Heart left ventricle (tissue), 16 donors: Measurements from ENCODE around the gene GNPDA1. TPM values are rescaled to one million over a fixed set of nuclear protein-coding genes. Genes with fewer than 3 reads are reported as not detected.
"Not testable (repeated sequence)": the region's sequence is repeated elsewhere in the genome, so short reads cannot be mapped to it uniquely, and the experiment has no call there.

Source experiments
- ATAC-seq, 4 donors: fragments of 200-7000 bp; cut with Tn5 transposase; one replicate each; pipeline ENCODE4 v1.9.1; 2020 to 2022; ENCODE audit warnings: moderate library complexity in 4 of 4, mild to moderate bottlenecking in 3 of 4, moderate number of reproducible peaks in 1 of 4
- DNase-seq, 5 donors: peaks; one replicate each; pipeline ENCODE4 v3.0.0-alpha.2; 2020
- H3K27ac ChIP-seq, 12 donors: fragments of 200-600 bp; sonication (generic) in 4 of 12; one replicate each; pipeline versions ENCODE4 v1.5.0 to v1.8.0; 2016 to 2022; ENCODE audit warnings: mild to moderate bottlenecking in 2 of 12
- H3K27me3 ChIP-seq, 9 donors: fragments of 200-600 bp; sonication (generic) in 2 of 9; one replicate each; pipeline versions ENCODE4 v1.5.1 to v1.8.0; 2016 to 2022; ENCODE audit warnings: mild to moderate bottlenecking in 3 of 9
- H3K36me3 ChIP-seq, 9 donors: fragments of 200-600 bp; sonication (generic) in 2 of 9; one replicate each; pipeline versions ENCODE4 v1.5.0 to v1.8.0; 2018 to 2022; ENCODE audit warnings: mild to moderate bottlenecking in 2 of 9
- H3K4me1 ChIP-seq, 12 donors: fragments of 200-600 bp; sonication (generic) in 4 of 12; one replicate each; pipeline versions ENCODE4 v1.5.0 to v1.8.0; 2016 to 2022; ENCODE audit warnings: mild to moderate bottlenecking in 3 of 12
- H3K4me3 ChIP-seq, 12 donors: fragments of 200-600 bp; sonication (generic) in 4 of 12; one replicate each; pipeline versions ENCODE4 v1.5.0 to v1.8.0; 2017 to 2022; ENCODE audit warnings: mild to moderate bottlenecking in 9 of 12, moderate library complexity in 4 of 12
- H3K9me3 ChIP-seq, 12 donors: fragments of 200-600 bp; sonication (generic) in 4 of 12; one replicate each; pipeline versions ENCODE4 v1.5.0 to v1.8.0; 2016 to 2022; ENCODE audit warnings: mild to moderate bottlenecking in 1 of 12
- POLR2A ChIP-seq, 2 donors: fragments of 450-650 bp; IDR thresholded peaks; one replicate each; pipeline ENCODE4 v1.6.1; 2017; ENCODE audit warnings: antibody characterized with exemption in 2 of 2, mild to moderate bottlenecking in 2 of 2, moderate library complexity in 2 of 2
- WGBS, 4 donors: extraction: QIAGEN DNeasy Blood & Tissue Kit in 2 of 4; methylation state at CpG; one replicate each; pipeline versions ENCODE4 v1.1.5 to v1.1.7; 2013 to 2018; 5-methylcytosine and 5-hydroxymethylcytosine counted together
- intact Hi-C, 10 donors: fragments of 100-400 bp; cut with DNase I; formaldehyde crosslinking; loops; one replicate each; pipeline versions ENCODE4 v1.11.1 to v1.14.2; 2022
- polyA plus RNA-seq, 2 donors: library from polyadenylated mRNA; stranded (reverse); fragments of 200-250 nt; gene quantifications; one replicate each; pipeline ENCODE4 v1.2.3, GENCODE V29; 2013
- total RNA-seq, 9 donors: library from RNA; depleted of rRNA in 2 of 9; stranded (reverse); fragments of >200 nt in 2 of 9; fragmentation: NEBNext Ultra II Directional in 3 of 9; extraction: Animal tissue kit (Norgen Biotek cat#: 25700) in 3 of 9; gene quantifications; one replicate each; pipeline versions ENCODE4 v1.1.0 to v1.2.4, GENCODE V29; 2016 to 2023
- TF ChIP-seq, protein P1 (sequence below), 12 donors: fragments of 200-600 bp; sonication (generic) in 4 of 12; IDR thresholded peaks; one replicate each; pipeline versions ENCODE4 v1.5.0 to v1.8.0; 2018 to 2022; ENCODE audit warnings: antibody characterized with exemption in 12 of 12, mild to moderate bottlenecking in 5 of 12
- donor health status: ischemic (EF 13 %, LVEDD 7.1; RV severe dilation, severe dysfunction).
- donor health status: healthy with polysubstance abuse.
- donor health status: DM: no; HTN: yes; CAD: no.
- donor health status: DM: no; HTN: no; CAD: no.
- donor health status: ischemic (EF 25% LVEDD 6.9; RV normal size, moderate dysfunction).
- donor health status: ischemic (EF 25% LVEDD 5.7; RV mildly dilated, moderate dysfunction).
- donor health status: healthy.
- donor health status: DM: yes; HTN: yes; CAD: no.
- donor health status: ischemic (EF 35%, LVEDD 5.7; RV mildly dilated, moderate dysfunction).
- donor health status: nonischemic (EF 11% LVEDD 7.7; RV severe dilation, severe dysfunction).
- donor health status: DM: yes; HTN: yes; CAD: no.
- donor health status: PGD.
- donor health status: ischemic (EF 29% LVEDD 5.4; RV normal size, mild dysfunction).
- donor health status: nonischemic (EF 23%, LVEDD 6.1; RV moderate dilation, normal function).

Gene GNPDA1
- total and polyA plus RNA-seq, 11 donors: 13.6 to 43.0 (median 23.8) TPM

DNA sequence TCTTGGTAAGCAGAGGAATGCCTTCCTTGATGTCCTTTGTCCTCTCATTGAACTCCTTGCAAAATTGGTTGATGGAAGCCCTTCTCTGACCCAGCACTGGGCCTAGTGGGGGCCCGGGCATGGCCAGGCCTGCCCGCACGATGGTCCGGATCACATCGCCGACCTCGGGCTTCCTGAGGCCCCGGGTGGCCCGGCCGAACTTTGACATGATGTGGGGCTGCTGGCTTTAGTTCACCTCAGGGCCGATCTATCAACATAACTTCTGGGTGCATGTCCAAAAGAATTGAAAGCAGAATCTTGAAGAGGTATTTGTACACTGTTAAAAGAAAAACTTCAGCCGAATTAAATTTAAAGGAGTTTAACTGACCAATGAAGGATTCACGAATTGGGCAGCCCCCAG is 24.1 kb upstream of the GNPDA1 start:
- no peak overlapping the region for H3K4me3 ChIP-seq
- ATAC-seq (no peak), DNase-seq (no peak)
- WGBS, 4 donors: 93 to 95% (median 94%) methylated on average over 11 to 13 of the region's 13 CpGs
- intact Hi-C loops: no loop called here
- TF ChIP-seq POLR2A (IDR thresholded peaks at IDR 0.05): no peak
- TF ChIP-seq, protein P1, sequence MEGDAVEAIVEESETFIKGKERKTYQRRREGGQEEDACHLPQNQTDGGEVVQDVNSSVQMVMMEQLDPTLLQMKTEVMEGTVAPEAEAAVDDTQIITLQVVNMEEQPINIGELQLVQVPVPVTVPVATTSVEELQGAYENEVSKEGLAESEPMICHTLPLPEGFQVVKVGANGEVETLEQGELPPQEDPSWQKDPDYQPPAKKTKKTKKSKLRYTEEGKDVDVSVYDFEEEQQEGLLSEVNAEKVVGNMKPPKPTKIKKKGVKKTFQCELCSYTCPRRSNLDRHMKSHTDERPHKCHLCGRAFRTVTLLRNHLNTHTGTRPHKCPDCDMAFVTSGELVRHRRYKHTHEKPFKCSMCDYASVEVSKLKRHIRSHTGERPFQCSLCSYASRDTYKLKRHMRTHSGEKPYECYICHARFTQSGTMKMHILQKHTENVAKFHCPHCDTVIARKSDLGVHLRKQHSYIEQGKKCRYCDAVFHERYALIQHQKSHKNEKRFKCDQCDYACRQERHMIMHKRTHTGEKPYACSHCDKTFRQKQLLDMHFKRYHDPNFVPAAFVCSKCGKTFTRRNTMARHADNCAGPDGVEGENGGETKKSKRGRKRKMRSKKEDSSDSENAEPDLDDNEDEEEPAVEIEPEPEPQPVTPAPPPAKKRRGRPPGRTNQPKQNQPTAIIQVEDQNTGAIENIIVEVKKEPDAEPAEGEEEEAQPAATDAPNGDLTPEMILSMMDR (IDR thresholded peaks at IDR 0.05): no peak
- no peaks in the 10 kb centered on the region for H3K9me3 ChIP-seq
- H3K27ac ChIP-seq: no peak overlapping the region
- H3K4me1 ChIP-seq: peaks cover 0 to 6% (median 0%) of the 10 kb centered on the region in 12 donors
- H3K36me3 ChIP-seq: no peaks in the 10 kb centered on the region
- H3K27me3 ChIP-seq: no peaks in the 10 kb centered on the region

DNA sequence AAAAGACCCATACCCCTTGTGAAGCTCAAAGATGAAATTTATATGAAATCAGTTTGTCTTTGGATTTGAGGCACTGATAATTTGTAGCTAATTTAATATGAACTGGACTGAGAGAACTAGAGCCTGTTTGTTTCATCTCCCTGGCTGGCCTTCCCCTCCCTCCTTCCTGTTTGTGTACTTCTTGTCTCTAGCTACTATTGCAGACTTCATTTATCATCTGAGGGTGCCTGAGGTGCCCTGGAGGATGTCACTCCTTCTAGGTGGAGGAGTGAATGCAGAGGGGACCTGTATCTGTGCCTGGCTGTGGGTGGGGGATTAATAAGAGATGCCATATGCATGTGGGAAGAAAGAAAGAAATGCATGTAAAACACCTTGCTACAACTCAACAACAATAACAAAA is 22.2 kb upstream of the GNPDA1 start:
- Histone ChIP-seq H3K9me3 (no peaks in the 10 kb centered on the region), H3K4me3 (no peak overlapping the region), H3K27me3 (no peaks in the 10 kb centered on the region), H3K27ac (no peak overlapping the region), H3K36me3 (no peaks in the 10 kb centered on the region), H3K4me1 (peaks cover 0 to 6% (median 0%) of the 10 kb centered on the region in 12 donors)
- TF ChIP-seq POLR2A (IDR thresholded peaks at IDR 0.05): no peak
- TF ChIP-seq, protein P1 (IDR thresholded peaks at IDR 0.05): no peak
- DNase-seq: no peak
- no peak for ATAC-seq
- intact Hi-C loops: no loop called here

DNA sequence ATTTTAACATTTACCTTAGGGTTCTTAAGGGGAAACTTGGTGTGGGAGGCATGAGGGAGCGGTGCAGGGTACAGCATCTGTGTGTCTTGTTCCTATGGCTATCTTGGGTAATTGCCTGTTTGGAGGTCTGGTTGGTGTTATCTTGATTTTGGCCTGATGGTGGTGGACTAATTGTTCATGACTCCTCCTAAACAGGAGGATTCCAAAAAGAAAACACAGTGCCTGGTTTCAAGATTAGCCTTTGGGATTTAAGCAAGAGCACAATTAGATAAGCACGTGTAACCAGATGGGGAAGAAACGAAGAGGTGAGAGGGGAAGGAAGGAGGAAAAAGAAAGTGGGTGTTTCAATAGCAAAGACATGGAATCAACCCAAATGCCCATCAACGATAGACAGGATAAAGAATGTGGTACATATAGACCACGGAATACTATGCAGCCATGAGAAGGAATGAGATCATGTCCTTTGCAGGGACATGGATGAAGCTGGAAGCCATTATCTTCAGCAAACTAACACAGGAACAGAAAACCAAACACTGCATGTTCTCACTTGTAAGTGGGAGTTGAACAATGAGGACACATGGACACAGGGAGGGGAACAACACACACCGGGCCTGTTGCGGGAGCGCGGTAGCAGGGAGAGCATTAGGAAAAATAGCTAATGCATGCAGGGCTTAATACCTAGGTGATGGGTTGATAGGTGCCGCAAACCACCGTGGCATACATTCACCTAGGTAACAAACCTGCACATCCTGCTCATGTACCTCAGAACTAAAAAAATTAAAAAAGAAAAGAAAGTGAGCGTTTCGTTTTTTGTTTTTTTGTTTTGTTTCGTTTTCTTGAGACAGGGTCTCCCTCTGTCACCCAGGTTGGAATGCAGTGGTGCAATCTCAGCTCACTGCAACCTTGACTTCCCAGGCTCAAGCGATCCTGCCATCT is 21.1 kb upstream of the GNPDA1 start:
- H3K4me3 ChIP-seq, H3K36me3 ChIP-seq, H3K4me1 ChIP-seq, intact Hi-C loops, H3K27me3 ChIP-seq, H3K27ac ChIP-seq, H3K9me3 ChIP-seq, DNase-seq, ATAC-seq: not testable (repeated sequence)
- WGBS, 4 donors: 89 to 92% (median 91%) methylated on average over 15 of the region's 15 CpGs

DNA sequence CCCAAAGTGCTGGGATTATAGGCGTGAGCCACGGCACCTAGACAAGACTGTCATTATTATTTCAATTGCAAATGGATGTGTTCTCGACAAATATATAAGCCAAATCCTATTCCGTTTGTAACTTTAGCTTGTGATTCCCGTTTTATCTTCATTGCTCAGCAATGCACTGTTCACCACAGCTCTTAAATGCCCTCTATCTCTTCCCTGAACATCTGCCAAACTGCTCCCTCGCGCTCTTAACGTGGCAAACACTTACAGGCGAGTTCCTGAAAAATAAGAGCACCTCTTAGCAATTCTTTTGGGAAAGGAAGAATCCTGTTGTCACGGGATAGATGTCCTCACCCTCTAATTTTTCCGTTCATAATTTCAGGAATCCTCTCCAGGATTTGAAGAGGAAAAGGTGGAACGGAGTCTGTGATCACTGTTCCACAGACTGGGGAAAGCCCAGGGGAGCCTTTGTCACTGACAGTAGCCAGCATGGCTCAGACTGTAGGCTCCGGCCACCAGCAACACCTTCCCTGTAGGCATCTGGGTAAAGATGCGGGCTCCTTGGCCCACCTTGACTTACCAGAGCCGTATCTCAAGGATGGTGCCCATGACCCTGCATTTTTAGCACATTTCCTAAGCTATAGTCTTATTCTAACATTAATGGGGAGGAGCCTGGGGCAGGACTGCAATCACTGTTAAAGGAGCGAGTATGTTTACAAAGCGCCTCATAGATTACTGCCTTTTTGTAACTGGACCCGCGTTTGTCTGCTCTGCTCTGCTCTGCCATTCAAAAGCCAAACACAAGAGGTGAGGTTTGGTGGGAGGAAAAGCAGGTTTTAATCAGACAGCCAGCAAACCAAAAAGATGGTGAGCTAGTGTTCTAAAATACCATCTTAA is 20.2 kb upstream of the GNPDA1 start:
- Histone ChIP-seq H3K27me3 (no peaks in the 10 kb centered on the region), H3K4me3 (no peak overlapping the region), H3K4me1 (peaks cover 0 to 6% (median 0%) of the 10 kb centered on the region in 12 donors), H3K9me3 (no peaks in the 10 kb centered on the region), H3K27ac (peak overlapping the region in 1 of 12 donors; percentile 5), H3K36me3 (no peaks in the 10 kb centered on the region)
- 45 to 57% (median 51%) methylated on average over 19 of the region's 19 CpGs for WGBS, 4 donors
- intact Hi-C loops: no loop called here
- no peak for DNase-seq
- ATAC-seq: peak in 3 of 4 donors; percentile 52 to 59 (median 56)
- no peak for TF ChIP-seq POLR2A (IDR thresholded peaks at IDR 0.05)

- H3K4me3 ChIP-seq: no peak overlapping the region
- TF ChIP-seq, protein P1 (IDR thresholded peaks at IDR 0.05): no peak
- TF ChIP-seq POLR2A (IDR thresholded peaks at IDR 0.05): no peak
- no peak for ATAC-seq
Observed at GRCh38 chr5:142032150-142032549, 19.3 kb upstream of the GNPDA1 start.

More at GRCh38 chr5:142032150-142032549, 19.3 kb upstream of the GNPDA1 start:
- Histone ChIP-seq H3K36me3 (no peaks in the 10 kb centered on the region), H3K4me1 (peaks cover 0 to 6% (median 0%) of the 10 kb centered on the region in 12 donors), H3K27ac (no peak overlapping the region), H3K9me3 (no peaks in the 10 kb centered on the region), H3K27me3 (no peaks in the 10 kb centered on the region)
- 94 to 97% (median 95%) methylated on average over 2 of the region's 2 CpGs for WGBS, 4 donors
- intact Hi-C loops: no loop called here
- DNase-seq: no peak
